ENCODE data around the gene MIOX. TPM values are rescaled to one million over a fixed set of nuclear protein-coding genes. Genes with fewer than 3 reads are reported as not detected.
A peak's percentile ranks its signal among the peaks of the same experiment; 100 is the strongest.

Gene MIOX
- total RNA-seq, 4 donors from 2014 or later, result not detected

DNA sequence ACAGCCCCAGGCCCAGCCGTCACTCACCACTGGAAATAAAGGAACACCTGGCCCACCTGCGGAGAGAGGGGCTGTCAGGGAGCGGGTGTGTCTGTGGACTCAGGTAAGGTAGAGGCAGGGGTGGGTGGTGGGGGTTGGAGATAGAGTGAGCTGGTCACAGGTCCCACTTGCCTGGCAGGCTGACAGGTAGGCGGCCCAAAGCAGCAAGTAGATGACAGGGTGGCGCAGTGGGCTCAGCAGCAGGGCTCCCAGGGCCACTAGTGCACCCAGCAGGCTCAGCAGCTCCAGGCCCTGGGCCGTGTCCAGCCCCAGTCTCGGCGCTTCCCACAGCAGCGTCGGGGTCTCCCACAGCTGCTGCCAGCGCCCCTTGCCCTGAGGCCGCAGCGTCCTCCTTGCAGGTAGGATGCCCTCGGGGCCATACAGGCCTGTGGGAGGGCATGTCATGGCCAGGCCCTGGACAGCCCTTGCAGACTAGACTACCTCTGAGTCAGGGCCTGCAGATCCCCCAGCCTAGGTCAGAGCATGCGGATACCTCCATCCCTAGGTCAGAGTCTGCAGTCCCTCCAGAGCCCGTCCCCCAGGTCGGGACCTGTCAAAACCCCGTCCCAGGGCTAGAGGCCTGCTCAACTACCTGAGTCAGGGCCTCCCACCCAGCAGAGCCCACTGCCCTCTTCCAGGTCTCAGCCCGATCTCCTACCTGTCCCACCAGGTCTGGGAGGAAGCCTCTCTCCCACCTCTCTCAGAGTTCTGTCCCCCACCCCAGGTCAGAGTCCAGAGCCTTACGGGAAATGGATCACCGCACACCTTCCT lies 20.2 kb downstream of the MIOX start:
- Histone ChIP-seq H3K4me1 (peaks cover 15 to 22% of the 10 kb centered on the region in 2 donors), H3K36me3 (peaks cover 0 to 31% of the 10 kb centered on the region in 2 donors), H3K27me3 (no peaks in the 10 kb centered on the region), H3K9me3 (no peaks in the 10 kb centered on the region), H3K27ac (peak overlapping the region; percentile 85 to 97 (median 94)), H3K4me3 (peak overlapping the region; percentile 87 to 99 (median 96))
- TF ChIP-seq, protein P1, sequence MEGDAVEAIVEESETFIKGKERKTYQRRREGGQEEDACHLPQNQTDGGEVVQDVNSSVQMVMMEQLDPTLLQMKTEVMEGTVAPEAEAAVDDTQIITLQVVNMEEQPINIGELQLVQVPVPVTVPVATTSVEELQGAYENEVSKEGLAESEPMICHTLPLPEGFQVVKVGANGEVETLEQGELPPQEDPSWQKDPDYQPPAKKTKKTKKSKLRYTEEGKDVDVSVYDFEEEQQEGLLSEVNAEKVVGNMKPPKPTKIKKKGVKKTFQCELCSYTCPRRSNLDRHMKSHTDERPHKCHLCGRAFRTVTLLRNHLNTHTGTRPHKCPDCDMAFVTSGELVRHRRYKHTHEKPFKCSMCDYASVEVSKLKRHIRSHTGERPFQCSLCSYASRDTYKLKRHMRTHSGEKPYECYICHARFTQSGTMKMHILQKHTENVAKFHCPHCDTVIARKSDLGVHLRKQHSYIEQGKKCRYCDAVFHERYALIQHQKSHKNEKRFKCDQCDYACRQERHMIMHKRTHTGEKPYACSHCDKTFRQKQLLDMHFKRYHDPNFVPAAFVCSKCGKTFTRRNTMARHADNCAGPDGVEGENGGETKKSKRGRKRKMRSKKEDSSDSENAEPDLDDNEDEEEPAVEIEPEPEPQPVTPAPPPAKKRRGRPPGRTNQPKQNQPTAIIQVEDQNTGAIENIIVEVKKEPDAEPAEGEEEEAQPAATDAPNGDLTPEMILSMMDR (IDR thresholded peaks at IDR 0.05 in 4 of 5, conservative IDR thresholded peaks at IDR 0.05 in 1 of 5), result no peak
- TF ChIP-seq POLR2A (IDR thresholded peaks at IDR 0.05), result no peak
- intact Hi-C loops (cut with DNase I; ENCODE audit: low total_unique reads), result loop anchor here (1.0 to 10.0 kb wide), 2 partner anchors 32 to 652 kb away; partner anchors contain the start of genes SBF1 and ZBED4
- in situ Hi-C loops (cut with MboI; ENCODE audit: low sequenced_read_pairs in 4 of 4), result no loop called here
- ATAC-seq, result peak; percentile 3 to 6
- no peak for DNase-seq

DNA sequence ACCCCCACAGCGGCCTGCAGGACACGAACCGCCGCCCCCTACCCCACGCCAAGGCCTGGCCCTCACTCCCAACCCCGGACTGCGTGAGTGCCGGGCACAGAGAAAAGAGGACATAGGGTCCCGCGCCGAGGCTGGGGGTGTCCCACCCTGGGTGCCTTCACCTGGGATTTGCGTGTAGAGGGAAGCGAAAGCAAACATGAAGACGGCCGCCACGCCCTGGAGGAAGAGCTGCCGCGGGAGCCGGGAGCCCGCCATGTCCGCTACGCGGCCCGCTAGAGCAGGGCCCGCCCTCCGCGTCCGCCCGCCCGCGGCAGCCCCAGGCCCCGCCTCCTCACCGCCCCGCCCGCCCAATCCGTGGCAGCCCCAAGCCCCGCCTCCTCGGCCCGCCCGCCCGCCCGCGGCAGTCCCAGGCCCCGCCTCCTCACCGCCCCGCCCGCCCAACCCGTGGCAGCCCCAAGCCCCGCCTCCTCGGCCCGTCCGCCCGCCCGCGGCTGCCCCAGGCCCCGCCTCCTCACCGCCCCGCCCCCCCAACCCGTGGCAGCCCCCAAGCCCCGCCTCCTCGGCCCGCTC lies 20.8 kb downstream of the MIOX start, which contains the start of gene LMF2:
Gene LMF2, minus strand, starts transcription at position 282 of the 570 bp plus-strand sequence. Its CDS starts 27 bp downstream, at position 255.
- TF ChIP-seq POLR2A (IDR thresholded peaks at IDR 0.05), result peak; percentile 27 to 53
- TF ChIP-seq, protein P1 (IDR thresholded peaks at IDR 0.05 in 4 of 5, conservative IDR thresholded peaks at IDR 0.05 in 1 of 5), result peak in 1 of 5 experiments; percentile 23
- Histone ChIP-seq H3K4me3 (peak within 1 kb of the TSS; percentile 87 to 99 (median 96)), H3K27ac (peak within 1 kb of the TSS; percentile 85 to 97 (median 94)), H3K4me1 (peaks cover 15 to 22% of the 10 kb centered on the region in 2 donors), H3K9me3 (no peaks in the 10 kb centered on the region), H3K27me3 (no peaks in the 10 kb centered on the region), H3K36me3 (peaks cover 0 to 29% of the 10 kb centered on the region in 2 donors)
- DNase-seq, result peak; percentile 78 to 88
- in situ Hi-C loops (cut with MboI; ENCODE audit: low sequenced_read_pairs in 4 of 4) (no loop called here), intact Hi-C loops (cut with DNase I; ENCODE audit: low total_unique reads) (loop anchor here (1.0 to 10.0 kb wide), 2 partner anchors 32 to 653 kb away; partner anchors contain the start of genes SBF1 and ZBED4)
- ATAC-seq, result peak; percentile 67 to 78

DNA sequence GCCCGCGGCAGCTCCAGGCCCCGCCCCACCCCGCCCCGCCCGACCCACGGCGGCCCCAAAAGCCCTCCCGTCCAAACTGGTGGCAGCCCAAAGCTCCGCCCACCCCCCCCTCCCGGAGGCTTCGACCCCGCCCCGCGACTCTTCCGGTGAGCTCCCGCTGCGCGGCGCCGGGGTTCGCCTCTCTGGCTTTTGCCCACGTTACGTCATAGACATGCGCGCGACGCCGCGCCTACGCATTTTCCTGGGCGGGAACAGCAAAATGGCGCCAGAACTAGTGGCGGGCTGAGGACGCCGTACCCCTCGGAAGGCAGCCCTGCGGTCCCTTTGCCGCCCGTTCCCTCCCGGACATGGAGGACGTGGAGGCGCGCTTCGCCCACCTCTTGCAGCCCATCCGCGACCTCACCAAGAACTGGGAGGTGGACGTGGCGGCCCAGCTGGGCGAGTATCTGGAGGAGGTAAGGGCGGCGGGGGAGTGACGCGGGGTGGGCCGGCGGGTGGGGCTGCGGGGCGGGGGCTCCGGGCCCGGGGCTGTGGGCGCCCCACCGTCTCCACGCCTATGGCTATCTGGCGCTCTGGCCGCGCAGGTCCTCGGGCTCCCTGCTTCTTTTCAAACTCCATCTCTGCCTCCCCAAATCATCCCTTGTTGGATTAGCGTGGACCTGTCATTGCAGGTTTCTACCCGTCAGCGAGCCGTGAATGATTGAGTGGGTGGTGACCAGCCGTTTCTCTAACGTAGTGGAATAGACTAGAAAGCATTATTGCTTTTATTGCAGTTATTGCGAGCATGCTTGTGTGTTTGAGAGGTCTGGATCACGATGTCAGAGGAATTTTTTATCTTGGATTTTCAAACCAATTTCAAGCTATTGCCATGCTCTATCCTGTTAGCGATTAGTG lies 21.6 kb downstream of the MIOX start, which contains the start of gene NCAPH2:
Gene NCAPH2, plus strand, starts transcription at position 234 of the 894 bp plus-strand sequence. Its CDS starts 114 bp downstream, at position 348.
- in situ Hi-C loops (cut with MboI; ENCODE audit: low sequenced_read_pairs in 4 of 4), result no loop called here
- peak within 1 kb of the TSS; percentile 87 to 99 (median 96) for H3K4me3 ChIP-seq
- peak within 1 kb of the TSS; percentile 85 to 97 (median 94) for H3K27ac ChIP-seq
- TF ChIP-seq, protein P1 (IDR thresholded peaks at IDR 0.05 in 4 of 5, conservative IDR thresholded peaks at IDR 0.05 in 1 of 5), result no peak
- peak; percentile 59 to 62 for TF ChIP-seq POLR2A (IDR thresholded peaks at IDR 0.05)
- H3K4me1 ChIP-seq, result peaks cover 15 to 22% of the 10 kb centered on the region in 2 donors
- intact Hi-C loops (cut with DNase I; ENCODE audit: low total_unique reads), result loop anchor here (1.0 to 10.0 kb wide), 5 partner anchors 17 to 653 kb away; partner anchors contain the start of genes CHKB, SBF1, SCO2 and ZBED4
- H3K36me3 ChIP-seq, result peaks cover 0 to 21% of the 10 kb centered on the region in 2 donors
- no peaks in the 10 kb centered on the region for H3K27me3 ChIP-seq
- DNase-seq, result peak; percentile 89 to 93
- ATAC-seq, result peak; percentile 87 to 89
- H3K9me3 ChIP-seq, result no peaks in the 10 kb centered on the region

DNA sequence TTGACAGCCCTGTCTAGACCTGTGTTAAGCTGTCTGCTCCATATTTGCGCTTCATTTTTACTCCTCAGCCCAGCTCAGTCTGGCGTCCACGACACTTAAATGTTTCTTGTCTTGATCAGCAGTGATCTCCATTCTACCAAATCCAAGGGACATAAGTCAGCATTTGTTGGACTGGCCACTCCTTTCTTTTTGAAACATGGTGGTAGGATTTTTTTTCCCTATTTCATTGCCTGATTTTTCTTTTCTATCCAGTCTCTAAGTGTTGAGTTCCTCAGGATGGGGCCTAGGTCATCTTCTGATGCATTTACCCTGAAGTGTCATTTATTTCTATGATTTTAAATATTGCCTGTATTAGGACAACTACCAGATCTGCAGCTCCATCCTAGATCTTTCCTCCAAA lies 22.2 kb downstream of the MIOX start:
- DNase-seq (no peak), ATAC-seq (no peak)
- peaks cover 0 to 18% of the 10 kb centered on the region in 2 donors for H3K36me3 ChIP-seq
- peak overlapping the region; percentile 63 to 95 (median 80) for H3K4me3 ChIP-seq
- in situ Hi-C loops (cut with MboI; ENCODE audit: low sequenced_read_pairs in 4 of 4) (no loop called here), intact Hi-C loops (cut with DNase I; ENCODE audit: low total_unique reads) (loop anchor here (1.0 to 10.0 kb wide), 4 partner anchors 16 to 654 kb away; partner anchors contain the start of genes CHKB, SCO2 and ZBED4)
- no peaks in the 10 kb centered on the region for H3K27me3 ChIP-seq
- H3K9me3 ChIP-seq, result no peaks in the 10 kb centered on the region
- no peak for TF ChIP-seq POLR2A (IDR thresholded peaks at IDR 0.05)
- TF ChIP-seq, protein P1 (IDR thresholded peaks at IDR 0.05 in 4 of 5, conservative IDR thresholded peaks at IDR 0.05 in 1 of 5), result no peak
- peak overlapping the region; percentile 83 to 94 (median 87) for H3K27ac ChIP-seq
- H3K4me1 ChIP-seq, result peaks cover 15 to 22% of the 10 kb centered on the region in 2 donors
